ENCODE measurements around the gene TTC34.

Gene TTC34

DNA sequence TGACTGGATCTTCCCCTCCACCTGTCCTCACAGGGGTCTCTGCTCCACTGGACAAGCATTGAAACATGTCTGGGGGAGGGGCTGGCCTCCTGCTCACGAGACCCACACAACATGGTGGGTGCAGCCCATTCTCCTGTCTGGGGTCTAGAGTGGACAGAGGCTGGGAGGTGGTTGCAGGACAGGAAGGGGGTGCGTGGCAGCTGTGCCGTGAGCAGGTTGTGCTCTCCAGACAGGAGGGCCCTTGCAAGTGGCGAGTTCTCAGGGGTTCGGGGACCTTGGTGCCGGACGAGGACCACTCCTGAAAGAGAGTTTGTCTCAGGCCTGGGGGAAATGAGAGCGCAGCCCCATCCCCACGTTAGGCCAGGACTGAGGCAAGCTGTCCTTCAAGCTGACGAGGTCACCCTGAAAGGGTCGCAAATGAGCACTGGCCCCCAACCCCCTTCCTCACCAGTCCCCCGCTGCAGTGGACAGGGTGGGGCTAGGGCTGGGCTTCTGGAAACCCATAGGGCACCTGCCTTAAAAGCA is 21.2 kb upstream of the TTC34 start:
- DNase-seq (ENCODE audit: low read depth in 2 of 2): no peak
- TF ChIP-seq, protein P1, sequence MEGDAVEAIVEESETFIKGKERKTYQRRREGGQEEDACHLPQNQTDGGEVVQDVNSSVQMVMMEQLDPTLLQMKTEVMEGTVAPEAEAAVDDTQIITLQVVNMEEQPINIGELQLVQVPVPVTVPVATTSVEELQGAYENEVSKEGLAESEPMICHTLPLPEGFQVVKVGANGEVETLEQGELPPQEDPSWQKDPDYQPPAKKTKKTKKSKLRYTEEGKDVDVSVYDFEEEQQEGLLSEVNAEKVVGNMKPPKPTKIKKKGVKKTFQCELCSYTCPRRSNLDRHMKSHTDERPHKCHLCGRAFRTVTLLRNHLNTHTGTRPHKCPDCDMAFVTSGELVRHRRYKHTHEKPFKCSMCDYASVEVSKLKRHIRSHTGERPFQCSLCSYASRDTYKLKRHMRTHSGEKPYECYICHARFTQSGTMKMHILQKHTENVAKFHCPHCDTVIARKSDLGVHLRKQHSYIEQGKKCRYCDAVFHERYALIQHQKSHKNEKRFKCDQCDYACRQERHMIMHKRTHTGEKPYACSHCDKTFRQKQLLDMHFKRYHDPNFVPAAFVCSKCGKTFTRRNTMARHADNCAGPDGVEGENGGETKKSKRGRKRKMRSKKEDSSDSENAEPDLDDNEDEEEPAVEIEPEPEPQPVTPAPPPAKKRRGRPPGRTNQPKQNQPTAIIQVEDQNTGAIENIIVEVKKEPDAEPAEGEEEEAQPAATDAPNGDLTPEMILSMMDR (IDR thresholded peaks at IDR 0.05; ENCODE audit: low read depth, low read length): no peak

GRCh38 chr1:2821966-2822620 is 20.6 kb upstream of the TTC34 start:
- TF ChIP-seq, protein P1 (IDR thresholded peaks at IDR 0.05; ENCODE audit: low read depth, low read length): no peak
- H3K4me3 ChIP-seq (replicated peaks in 1 of 2; ENCODE audit: low read depth in 2 of 2, low read length in 2 of 2): no peak overlapping the region
- no peak for DNase-seq (ENCODE audit: low read depth in 2 of 2)

More for the DNA sequence above, 21.2 kb upstream of the TTC34 start:
- no peak overlapping the region for H3K4me3 ChIP-seq (replicated peaks in 1 of 2; ENCODE audit: low read depth in 2 of 2, low read length in 2 of 2)

GRCh38 chr1:2821373-2821955 is 20.0 kb upstream of the TTC34 start:
- DNase-seq (ENCODE audit: low read depth in 2 of 2): no peak
- H3K4me3 ChIP-seq (replicated peaks in 1 of 2; ENCODE audit: low read depth in 2 of 2, low read length in 2 of 2): no peak overlapping the region
- TF ChIP-seq, protein P1 (IDR thresholded peaks at IDR 0.05; ENCODE audit: low read depth, low read length): no peak

DNA sequence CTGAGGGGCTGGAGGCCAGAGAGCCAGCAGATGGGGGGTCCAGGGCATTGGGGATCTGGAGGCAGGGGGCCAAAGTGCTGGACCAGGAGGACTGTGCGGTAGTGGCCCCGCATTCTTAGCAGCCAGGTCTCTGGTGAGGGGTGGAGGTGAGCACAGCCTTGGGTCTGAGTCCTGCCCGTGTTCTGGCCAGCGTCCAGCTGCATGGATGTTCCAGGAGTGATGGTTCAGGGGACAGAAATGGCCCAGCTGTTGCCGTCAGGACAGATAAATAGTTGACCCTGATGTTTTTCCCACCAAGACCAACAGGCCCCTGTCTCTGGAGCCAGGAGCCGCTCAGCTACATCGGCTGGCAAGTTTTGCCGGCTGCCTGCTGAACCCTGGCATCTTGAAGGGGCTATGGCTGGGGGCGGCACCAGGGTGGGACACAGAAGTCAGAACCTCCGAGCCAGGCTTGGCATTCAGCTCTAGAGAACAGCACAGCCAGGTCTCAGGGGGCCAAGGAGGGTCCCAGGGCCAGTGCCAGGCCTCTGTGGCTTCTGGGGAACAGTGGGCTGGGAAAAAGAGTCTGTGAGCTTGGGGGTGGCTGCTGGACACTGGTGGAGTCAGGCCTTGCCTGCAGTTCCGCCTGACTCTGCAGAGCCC is 19.4 kb upstream of the TTC34 start:
- DNase-seq (ENCODE audit: low read depth in 2 of 2): no peak
- TF ChIP-seq, protein P1 (IDR thresholded peaks at IDR 0.05; ENCODE audit: low read depth, low read length): no peak

DNA sequence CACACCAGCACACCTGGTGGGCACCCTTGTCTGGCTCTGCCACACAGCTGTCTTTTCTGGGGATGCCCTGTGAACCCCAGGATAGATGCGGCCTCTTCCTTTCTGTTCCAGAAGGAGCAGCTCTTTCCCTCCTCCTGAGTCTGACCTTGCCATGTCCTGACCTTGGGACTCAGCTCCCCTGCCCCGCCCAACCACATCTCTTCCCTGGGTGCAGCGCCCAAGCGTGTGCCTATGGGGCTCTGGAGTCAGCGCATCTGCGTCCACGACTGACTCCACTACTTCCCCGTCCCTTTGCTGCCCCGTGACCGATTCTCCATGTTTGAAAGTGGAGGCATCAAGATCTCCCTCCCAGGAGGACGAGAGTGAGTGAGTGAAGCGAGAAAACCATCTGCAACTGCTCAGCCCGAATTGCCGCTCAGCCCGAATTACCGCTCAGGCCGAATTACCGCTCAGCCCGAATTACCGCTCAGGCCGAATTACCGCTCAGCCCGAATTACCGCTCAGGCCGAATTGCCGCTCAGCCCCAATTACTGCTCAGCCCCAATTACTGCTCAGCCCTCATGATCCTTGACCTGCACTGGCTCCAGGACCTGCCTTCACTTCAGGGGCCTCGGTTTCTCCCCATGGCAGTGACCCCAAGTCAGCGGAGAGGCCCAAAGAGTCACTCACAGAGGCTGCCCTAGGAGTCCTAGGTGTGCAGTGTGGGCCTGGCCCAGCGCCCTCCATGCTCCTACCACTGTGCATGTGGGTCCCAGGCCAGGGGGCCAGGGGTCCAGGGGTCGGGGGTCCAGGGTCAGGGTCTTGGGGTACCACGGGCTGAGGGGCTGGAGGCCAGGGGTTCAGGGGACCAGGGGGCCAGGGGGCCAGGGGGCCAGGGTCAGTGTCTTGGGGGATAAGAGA is 18.6 kb upstream of the TTC34 start:
- H3K4me3 ChIP-seq (replicated peaks in 1 of 2; ENCODE audit: low read depth in 2 of 2, low read length in 2 of 2): no peak overlapping the region
- DNase-seq (ENCODE audit: low read depth in 2 of 2): no peak
- TF ChIP-seq, protein P1 (IDR thresholded peaks at IDR 0.05; ENCODE audit: low read depth, low read length): no peak

More for the DNA sequence above, 19.4 kb upstream of the TTC34 start:
- H3K4me3 ChIP-seq (replicated peaks in 1 of 2; ENCODE audit: low read depth in 2 of 2, low read length in 2 of 2): no peak overlapping the region

- H3K4me3 ChIP-seq (replicated peaks in 1 of 2; ENCODE audit: low read depth in 2 of 2, low read length in 2 of 2): no peak overlapping the region
- TF ChIP-seq, protein P1 (IDR thresholded peaks at IDR 0.05; ENCODE audit: low read depth, low read length): no peak
- no peak for DNase-seq (ENCODE audit: low read depth in 2 of 2)
Measured at GRCh38 chr1:2819429-2819828, 17.9 kb upstream of the TTC34 start.
